Heart right ventricle (tissue), 16 donors: ENCODE data around the gene MICAL3. TPM values are rescaled to one million over a fixed set of nuclear protein-coding genes. Genes with fewer than 3 reads are reported as not detected.
A peak's percentile ranks its signal among the peaks of the same experiment; 100 is the strongest.

Experiments used
- ATAC-seq, 8 donors: fragments of 200-7000 bp; cut with Tn5 transposase; one replicate each; pipeline ENCODE4 v1.9.1; 2020; ENCODE audit warnings: mild to moderate bottlenecking in 8 of 8, moderate library complexity in 8 of 8, moderate number of reproducible peaks in 1 of 8
- DNase-seq, 2 donors: peaks; one replicate each; pipeline ENCODE4 v3.0.0-alpha.2; 2020
- H3K27ac ChIP-seq, 10 donors: fragments of 200-600 bp; sonication (generic) in 2 of 10; one replicate each; pipeline versions ENCODE4 v1.5.0 to v1.8.0; 2020 to 2022; ENCODE audit warnings: mild to moderate bottlenecking in 3 of 10
- H3K27me3 ChIP-seq, 7 donors: fragments of 200-600 bp; one replicate each; pipeline ENCODE4 v1.8.0; 2021 to 2022; ENCODE audit warnings: mild to moderate bottlenecking in 2 of 7
- H3K36me3 ChIP-seq, 9 donors: fragments of 200-600 bp; sonication (generic) in 1 of 9; one replicate each; pipeline versions ENCODE4 v1.5.0 to v1.8.0; 2020 to 2022; ENCODE audit warnings: mild to moderate bottlenecking in 2 of 9
- H3K4me1 ChIP-seq, 9 donors: fragments of 200-600 bp; sonication (generic) in 1 of 9; one replicate each; pipeline versions ENCODE4 v1.5.0 to v1.8.0; 2020 to 2022; ENCODE audit warnings: mild to moderate bottlenecking in 4 of 9
- H3K4me3 ChIP-seq, 10 donors: fragments of 200-600 bp; sonication (generic) in 2 of 10; one replicate each; pipeline versions ENCODE4 v1.5.0 to v1.8.0; 2020 to 2022; ENCODE audit warnings: mild to moderate bottlenecking in 7 of 10, moderate library complexity in 2 of 10
- H3K9me3 ChIP-seq, 11 donors: fragments of 200-600 bp in 10 of 11; sonication (generic) in 2 of 11; one replicate each; pipeline versions ENCODE4 v1.5.0 to v1.8.0; 2013 to 2022; ENCODE audit warnings: mild to moderate bottlenecking in 2 of 11, control low read depth in 1 of 11, moderate library complexity in 1 of 11
- CTCF ChIP-seq, 9 donors: fragments of 200-600 bp; sonication (generic) in 2 of 9; IDR thresholded peaks; one replicate each; pipeline versions ENCODE4 v1.5.0 to v1.8.0; 2021 to 2022; ENCODE audit warnings: antibody characterized with exemption in 9 of 9, mild to moderate bottlenecking in 5 of 9, moderate library complexity in 1 of 9
- WGBS, 2 donors: extraction: QIAGEN DNeasy Blood & Tissue Kit; methylation state at CpG; one replicate each; pipeline ENCODE4 v1.1.7; 2013; ENCODE audit warnings: inconsistent platforms in 1 of 2; 5-methylcytosine and 5-hydroxymethylcytosine counted together
- intact Hi-C, 10 donors: fragments of 100-400 bp; cut with DNase I; formaldehyde crosslinking; loops; one replicate each; pipeline versions ENCODE4 v1.11.1 to v1.14.2; 2022
- polyA plus RNA-seq, 2 donors: library from polyadenylated mRNA; stranded (reverse); fragments of 200-250 nt; gene quantifications; one replicate each; pipeline ENCODE4 v1.2.3, GENCODE V29; 2013
- total RNA-seq, 10 donors: library from RNA; stranded (reverse); fragmentation: NEBNext Ultra II Directional in 3 of 10; extraction: Animal tissue kit (Norgen Biotek cat#: 25700) in 3 of 10; gene quantifications; one replicate each; pipeline versions ENCODE4 v1.2.1 to v1.2.4, GENCODE V29; 2021 to 2023
- donor health status: Arrhythmogenic right ventricular cardiomyopathy.
- donor health status: ischemic (EF 13 %, LVEDD 7.1; RV severe dilation, severe dysfunction).
- donor health status: healthy with polysubstance abuse.
- donor health status: DM: no; HTN: yes; CAD: no.
- donor health status: DM: no; HTN: no; CAD: no.
- donor health status: ischemic (EF 25% LVEDD 6.9; RV normal size, moderate dysfunction).
- donor health status: ischemic (EF 25% LVEDD 5.7; RV mildly dilated, moderate dysfunction).
- donor health status: healthy.
- donor health status: DM: yes; HTN: yes; CAD: no.
- donor health status: Ischemic cardiomyopathy.
- donor health status: ischemic (EF 35%, LVEDD 5.7; RV mildly dilated, moderate dysfunction).
- donor health status: nonischemic (EF 11% LVEDD 7.7; RV severe dilation, severe dysfunction).
- donor health status: DM: yes; HTN: yes; CAD: no.
- donor health status: PGD.
- donor health status: ischemic (EF 29% LVEDD 5.4; RV normal size, mild dysfunction).
- donor health status: nonischemic (EF 23%, LVEDD 6.1; RV moderate dilation, normal function).

MICAL3 gene
- total and polyA plus RNA-seq, 12 donors, result 13.2 to 137 (median 109) TPM

DNA sequence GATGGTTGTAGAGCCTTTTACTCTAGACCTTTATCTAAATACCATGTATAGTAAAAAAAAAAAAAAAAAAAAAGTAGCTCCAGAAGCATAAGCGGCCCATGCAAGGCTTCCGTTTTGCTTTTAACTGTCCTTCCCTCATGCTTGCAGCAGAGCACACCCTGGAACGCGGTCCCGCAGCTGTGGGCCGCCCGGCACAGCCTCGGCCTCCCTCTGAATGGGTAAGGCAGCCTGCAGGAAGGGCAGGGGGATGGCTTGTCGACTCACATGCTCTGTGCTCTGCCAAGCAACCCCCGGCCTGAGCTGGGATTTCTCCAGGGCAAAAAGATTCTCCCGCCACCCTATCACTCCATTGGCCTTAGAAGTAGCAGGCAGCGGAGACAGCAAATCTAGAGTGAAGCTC, 148.7 kb downstream of the MICAL3 start:
- peaks cover 0 to 89% (median 58%) of the 10 kb centered on the region in 9 donors for H3K36me3 ChIP-seq
- intact Hi-C loops, result no loop called here

DNA sequence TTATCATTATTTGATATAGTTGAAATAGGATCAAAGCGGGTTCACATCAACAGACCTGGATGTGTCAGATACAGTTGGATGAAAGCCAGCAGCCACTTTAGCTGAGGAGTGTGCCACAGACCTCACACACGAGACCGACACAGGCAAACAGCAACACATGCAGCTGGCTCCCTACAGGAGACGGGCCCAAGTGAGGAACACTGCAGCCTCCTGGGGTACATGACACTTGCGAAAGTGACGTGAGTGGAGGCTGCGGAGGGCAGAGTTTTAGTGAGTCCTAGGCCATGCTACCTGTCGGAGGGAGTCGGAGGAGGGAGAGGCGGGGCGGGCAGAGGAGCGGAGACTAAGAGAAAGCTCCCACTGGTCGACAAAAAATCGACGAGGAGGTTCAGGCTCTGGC, 149.2 kb downstream of the MICAL3 start:
- H3K36me3 ChIP-seq, result peaks cover 0 to 89% (median 55%) of the 10 kb centered on the region in 9 donors
- peaks cover 0 to 19% (median 5%) of the 10 kb centered on the region in 9 donors for H3K4me1 ChIP-seq
- no peaks in the 10 kb centered on the region for H3K27me3 ChIP-seq
- 78 to 89% methylated on average over 15 of the region's 15 CpGs for WGBS, 2 donors
- no peak for DNase-seq
- no peak overlapping the region for H3K27ac ChIP-seq
- no peak overlapping the region for H3K4me3 ChIP-seq
- TF ChIP-seq CTCF (IDR thresholded peaks at IDR 0.05), result no peak
- ATAC-seq, result no peak
- H3K9me3 ChIP-seq, result no peaks in the 10 kb centered on the region
- intact Hi-C loops, result no loop called here

More for the DNA sequence above, 148.7 kb downstream of the MICAL3 start:
- Histone ChIP-seq H3K27me3 (no peaks in the 10 kb centered on the region), H3K4me3 (no peak overlapping the region), H3K27ac (no peak overlapping the region), H3K4me1 (peaks cover 0 to 14% (median 5%) of the 10 kb centered on the region in 9 donors), H3K9me3 (no peaks in the 10 kb centered on the region)
- WGBS, 2 donors, result 74 to 85% methylated on average over 12 of the region's 12 CpGs
- ATAC-seq, result no peak
- TF ChIP-seq CTCF (IDR thresholded peaks at IDR 0.05), result no peak
- no peak for DNase-seq

DNA sequence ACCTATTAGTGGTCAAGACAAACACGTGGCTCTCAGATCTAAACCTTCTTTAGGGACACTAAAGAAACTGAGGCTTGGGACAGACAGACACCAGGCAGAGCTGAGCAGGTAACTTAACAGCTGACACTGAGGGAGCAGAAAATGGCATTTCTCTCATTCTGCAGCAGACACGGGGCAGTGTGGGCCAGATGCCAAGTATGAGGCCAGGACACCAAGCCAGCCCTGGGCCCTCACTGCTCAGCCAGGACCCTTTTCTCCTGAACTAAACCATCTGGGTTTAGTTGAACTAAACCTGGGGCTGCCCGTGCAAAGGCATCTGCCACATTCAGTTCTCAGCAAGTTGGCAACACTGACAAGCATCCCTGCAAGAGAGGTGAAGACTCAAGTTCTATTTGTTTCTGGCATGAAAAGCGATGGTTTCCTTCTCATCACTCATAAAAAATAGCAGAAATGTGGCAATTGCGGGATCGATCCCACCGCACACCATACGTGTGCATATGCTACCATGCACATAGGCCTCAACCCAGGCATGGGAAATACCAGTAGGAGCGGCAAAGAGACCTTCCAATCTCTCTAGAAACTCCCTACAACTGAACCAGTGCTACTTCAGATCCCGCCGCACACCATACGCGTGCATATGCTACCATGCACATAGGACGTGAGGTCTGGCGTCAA, 150.0 kb downstream of the MICAL3 start:
- no peaks in the 10 kb centered on the region for H3K27me3 ChIP-seq
- no peak for TF ChIP-seq CTCF (IDR thresholded peaks at IDR 0.05)
- DNase-seq, result no peak

GRCh38 chr22:17873804-17874203, 150.6 kb downstream of the MICAL3 start:
- intact Hi-C loops, result loop anchor here in 1 of 10 donors (5.0 kb wide), 1 partner anchor 42 kb away; no protein-coding TSS in a partner anchor
- Histone ChIP-seq H3K27ac (peak overlapping the region in 1 of 10 donors; percentile 10), H3K4me1 (peaks cover 0 to 33% (median 10%) of the 10 kb centered on the region in 9 donors), H3K27me3 (no peaks in the 10 kb centered on the region), H3K9me3 (no peaks in the 10 kb centered on the region), H3K4me3 (no peak overlapping the region), H3K36me3 (peaks cover 0 to 89% (median 47%) of the 10 kb centered on the region in 9 donors)
- WGBS, 2 donors, result 91 to 92% methylated on average over 10 of the region's 10 CpGs
- no peak for TF ChIP-seq CTCF (IDR thresholded peaks at IDR 0.05)
- no peak for DNase-seq
- no peak for ATAC-seq

More for the DNA sequence above, 150.0 kb downstream of the MICAL3 start:
- no peaks in the 10 kb centered on the region for H3K9me3 ChIP-seq
- intact Hi-C loops, result loop anchor here in 1 of 10 donors (5.0 kb wide), 1 partner anchor 42 kb away; no protein-coding TSS in a partner anchor
- H3K36me3 ChIP-seq, result peaks cover 0 to 89% (median 47%) of the 10 kb centered on the region in 9 donors
- WGBS, 2 donors, result 87 to 89% methylated on average over 15 of the region's 15 CpGs
- H3K4me3 ChIP-seq, result no peak overlapping the region
- ATAC-seq, result no peak
- peaks cover 0 to 27% (median 9%) of the 10 kb centered on the region in 9 donors for H3K4me1 ChIP-seq
- H3K27ac ChIP-seq, result peak overlapping the region in 1 of 10 donors; percentile 22
